HEK293 (cell line): Measurements from ENCODE around the gene TNFSF4.

Experiments used
- GFI1B ChIP-seq: fragments of 450-650 bp; formaldehyde crosslinking; IDR thresholded peaks from 2 replicates; pipeline ENCODE4 v1.5.1; 2016; ENCODE audit warnings: missing biosample characterization, missing genetic modification characterization
- KLF7 ChIP-seq: fragments of 450-650 bp; formaldehyde crosslinking; IDR thresholded peaks from 2 replicates; pipeline ENCODE4 v1.5.1; 2016; ENCODE audit warnings: missing biosample characterization, missing genetic modification characterization, borderline replicate concordance
- SETDB1 ChIP-seq: IDR thresholded peaks from one replicate; pipeline ENCODE4 v1.6.1; 2017; ENCODE audit warnings: mild to moderate bottlenecking, low read length, moderate library complexity, mixed read lengths; ENCODE audit not compliant: insufficient read length
- SP2 ChIP-seq: fragments of 450-650 bp; formaldehyde crosslinking; IDR thresholded peaks from 2 replicates; pipeline ENCODE4 v1.5.1; 2016; ENCODE audit warnings: missing biosample characterization, missing genetic modification characterization
- ZNF121 ChIP-seq: fragments of 450-650 bp; formaldehyde crosslinking; IDR thresholded peaks from 2 replicates; pipeline ENCODE4 v1.5.1; 2016; ENCODE audit warnings: missing biosample characterization, missing genetic modification characterization
- ZNF16 ChIP-seq: fragments of 450-650 bp; formaldehyde crosslinking; IDR thresholded peaks from 2 replicates; pipeline ENCODE4 v1.5.1; 2016; ENCODE audit warnings: low read depth, missing biosample characterization, missing genetic modification characterization
- ZNF274 ChIP-seq, 2 experiments: fragments of 200-500 bp in 1 of 2; fragments of 450-650 bp in 1 of 2; sonication (Bioruptor generic) in 1 of 2; formaldehyde crosslinking in 1 of 2; IDR thresholded peaks; 2 replicates each; pipeline versions ENCODE4 v1.5.1 to v1.6.1; 2014 to 2016; ENCODE audit warnings: borderline replicate concordance in 1 of 2, inconsistent platforms in 1 of 2, low read length in 1 of 2, missing biosample characterization in 1 of 2, missing genetic modification characterization in 1 of 2
- TF ChIP-seq, protein P1 (sequence below): fragments of 450-650 bp; formaldehyde crosslinking; IDR thresholded peaks from 2 replicates; pipeline ENCODE4 v1.5.1; 2016; ENCODE audit warnings: missing biosample characterization, missing genetic modification characterization
- TF ChIP-seq, protein P2 (sequence below): fragments of 450-650 bp; formaldehyde crosslinking; IDR thresholded peaks from 2 replicates; pipeline ENCODE4 v1.5.1; 2017; ENCODE audit warnings: missing biosample characterization, missing genetic modification characterization
- TF ChIP-seq, protein P3 (sequence below): fragments of 450-650 bp; IDR thresholded peaks from 2 replicates; pipeline ENCODE4 v1.5.1; 2018; ENCODE audit warnings: missing biosample characterization, mild to moderate bottlenecking, missing genetic modification characterization
- TF ChIP-seq, protein P4 (sequence below): fragments of 450-650 bp; formaldehyde crosslinking; IDR thresholded peaks from 2 replicates; pipeline ENCODE4 v1.5.1; 2016; ENCODE audit warnings: missing biosample characterization, missing genetic modification characterization

DNA sequence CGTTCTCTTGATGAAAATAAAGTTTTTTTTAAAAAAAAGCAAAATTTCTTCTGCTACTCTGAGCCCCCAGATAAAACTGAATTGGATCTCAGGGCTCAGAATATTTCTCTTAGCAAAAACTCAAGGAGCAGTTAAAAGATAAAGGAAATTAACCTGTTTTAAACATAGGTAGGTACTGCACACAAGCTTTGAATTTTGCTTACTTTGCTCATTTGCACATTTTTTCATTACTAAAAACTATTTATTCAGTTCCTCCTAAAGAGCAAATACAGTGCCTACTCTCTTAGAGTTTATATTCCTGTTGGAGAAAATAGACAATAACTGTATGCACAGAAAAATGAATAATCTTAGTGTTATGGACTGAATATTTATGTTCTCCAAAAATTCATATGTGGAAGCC is 13.0 kb upstream of the TNFSF4 start:
- TF ChIP-seq KLF7 (tag by site-specific recombination) (no peak), ZNF16 (tag by site-specific recombination) (no peak), ZNF274 (IDR thresholded peaks at IDR 0.05; ENCODE audit: low read length) (no peak), ZNF274 (tag by site-specific recombination; IDR thresholded peaks at IDR 0.05; ENCODE audit: borderline replicate concordance) (no peak), SP2 (tag by site-specific recombination) (no peak), ZNF121 (no peak), SETDB1 (no peak), GFI1B (tag by site-specific recombination) (no peak)
- TF ChIP-seq, protein P1, sequence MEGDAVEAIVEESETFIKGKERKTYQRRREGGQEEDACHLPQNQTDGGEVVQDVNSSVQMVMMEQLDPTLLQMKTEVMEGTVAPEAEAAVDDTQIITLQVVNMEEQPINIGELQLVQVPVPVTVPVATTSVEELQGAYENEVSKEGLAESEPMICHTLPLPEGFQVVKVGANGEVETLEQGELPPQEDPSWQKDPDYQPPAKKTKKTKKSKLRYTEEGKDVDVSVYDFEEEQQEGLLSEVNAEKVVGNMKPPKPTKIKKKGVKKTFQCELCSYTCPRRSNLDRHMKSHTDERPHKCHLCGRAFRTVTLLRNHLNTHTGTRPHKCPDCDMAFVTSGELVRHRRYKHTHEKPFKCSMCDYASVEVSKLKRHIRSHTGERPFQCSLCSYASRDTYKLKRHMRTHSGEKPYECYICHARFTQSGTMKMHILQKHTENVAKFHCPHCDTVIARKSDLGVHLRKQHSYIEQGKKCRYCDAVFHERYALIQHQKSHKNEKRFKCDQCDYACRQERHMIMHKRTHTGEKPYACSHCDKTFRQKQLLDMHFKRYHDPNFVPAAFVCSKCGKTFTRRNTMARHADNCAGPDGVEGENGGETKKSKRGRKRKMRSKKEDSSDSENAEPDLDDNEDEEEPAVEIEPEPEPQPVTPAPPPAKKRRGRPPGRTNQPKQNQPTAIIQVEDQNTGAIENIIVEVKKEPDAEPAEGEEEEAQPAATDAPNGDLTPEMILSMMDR (tag by site-specific recombination), result no peak
- TF ChIP-seq, protein P2, sequence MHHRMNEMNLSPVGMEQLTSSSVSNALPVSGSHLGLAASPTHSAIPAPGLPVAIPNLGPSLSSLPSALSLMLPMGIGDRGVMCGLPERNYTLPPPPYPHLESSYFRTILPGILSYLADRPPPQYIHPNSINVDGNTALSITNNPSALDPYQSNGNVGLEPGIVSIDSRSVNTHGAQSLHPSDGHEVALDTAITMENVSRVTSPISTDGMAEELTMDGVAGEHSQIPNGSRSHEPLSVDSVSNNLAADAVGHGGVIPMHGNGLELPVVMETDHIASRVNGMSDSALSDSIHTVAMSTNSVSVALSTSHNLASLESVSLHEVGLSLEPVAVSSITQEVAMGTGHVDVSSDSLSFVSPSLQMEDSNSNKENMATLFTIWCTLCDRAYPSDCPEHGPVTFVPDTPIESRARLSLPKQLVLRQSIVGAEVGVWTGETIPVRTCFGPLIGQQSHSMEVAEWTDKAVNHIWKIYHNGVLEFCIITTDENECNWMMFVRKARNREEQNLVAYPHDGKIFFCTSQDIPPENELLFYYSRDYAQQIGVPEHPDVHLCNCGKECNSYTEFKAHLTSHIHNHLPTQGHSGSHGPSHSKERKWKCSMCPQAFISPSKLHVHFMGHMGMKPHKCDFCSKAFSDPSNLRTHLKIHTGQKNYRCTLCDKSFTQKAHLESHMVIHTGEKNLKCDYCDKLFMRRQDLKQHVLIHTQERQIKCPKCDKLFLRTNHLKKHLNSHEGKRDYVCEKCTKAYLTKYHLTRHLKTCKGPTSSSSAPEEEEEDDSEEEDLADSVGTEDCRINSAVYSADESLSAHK, result no peak
- TF ChIP-seq, protein P3, sequence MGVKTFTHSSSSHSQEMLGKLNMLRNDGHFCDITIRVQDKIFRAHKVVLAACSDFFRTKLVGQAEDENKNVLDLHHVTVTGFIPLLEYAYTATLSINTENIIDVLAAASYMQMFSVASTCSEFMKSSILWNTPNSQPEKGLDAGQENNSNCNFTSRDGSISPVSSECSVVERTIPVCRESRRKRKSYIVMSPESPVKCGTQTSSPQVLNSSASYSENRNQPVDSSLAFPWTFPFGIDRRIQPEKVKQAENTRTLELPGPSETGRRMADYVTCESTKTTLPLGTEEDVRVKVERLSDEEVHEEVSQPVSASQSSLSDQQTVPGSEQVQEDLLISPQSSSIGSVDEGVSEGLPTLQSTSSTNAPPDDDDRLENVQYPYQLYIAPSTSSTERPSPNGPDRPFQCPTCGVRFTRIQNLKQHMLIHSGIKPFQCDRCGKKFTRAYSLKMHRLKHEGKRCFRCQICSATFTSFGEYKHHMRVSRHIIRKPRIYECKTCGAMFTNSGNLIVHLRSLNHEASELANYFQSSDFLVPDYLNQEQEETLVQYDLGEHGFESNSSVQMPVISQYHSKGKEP, result no peak
- TF ChIP-seq, protein P4, sequence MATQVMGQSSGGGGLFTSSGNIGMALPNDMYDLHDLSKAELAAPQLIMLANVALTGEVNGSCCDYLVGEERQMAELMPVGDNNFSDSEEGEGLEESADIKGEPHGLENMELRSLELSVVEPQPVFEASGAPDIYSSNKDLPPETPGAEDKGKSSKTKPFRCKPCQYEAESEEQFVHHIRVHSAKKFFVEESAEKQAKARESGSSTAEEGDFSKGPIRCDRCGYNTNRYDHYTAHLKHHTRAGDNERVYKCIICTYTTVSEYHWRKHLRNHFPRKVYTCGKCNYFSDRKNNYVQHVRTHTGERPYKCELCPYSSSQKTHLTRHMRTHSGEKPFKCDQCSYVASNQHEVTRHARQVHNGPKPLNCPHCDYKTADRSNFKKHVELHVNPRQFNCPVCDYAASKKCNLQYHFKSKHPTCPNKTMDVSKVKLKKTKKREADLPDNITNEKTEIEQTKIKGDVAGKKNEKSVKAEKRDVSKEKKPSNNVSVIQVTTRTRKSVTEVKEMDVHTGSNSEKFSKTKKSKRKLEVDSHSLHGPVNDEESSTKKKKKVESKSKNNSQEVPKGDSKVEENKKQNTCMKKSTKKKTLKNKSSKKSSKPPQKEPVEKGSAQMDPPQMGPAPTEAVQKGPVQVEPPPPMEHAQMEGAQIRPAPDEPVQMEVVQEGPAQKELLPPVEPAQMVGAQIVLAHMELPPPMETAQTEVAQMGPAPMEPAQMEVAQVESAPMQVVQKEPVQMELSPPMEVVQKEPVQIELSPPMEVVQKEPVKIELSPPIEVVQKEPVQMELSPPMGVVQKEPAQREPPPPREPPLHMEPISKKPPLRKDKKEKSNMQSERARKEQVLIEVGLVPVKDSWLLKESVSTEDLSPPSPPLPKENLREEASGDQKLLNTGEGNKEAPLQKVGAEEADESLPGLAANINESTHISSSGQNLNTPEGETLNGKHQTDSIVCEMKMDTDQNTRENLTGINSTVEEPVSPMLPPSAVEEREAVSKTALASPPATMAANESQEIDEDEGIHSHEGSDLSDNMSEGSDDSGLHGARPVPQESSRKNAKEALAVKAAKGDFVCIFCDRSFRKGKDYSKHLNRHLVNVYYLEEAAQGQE, result no peak
